ENCODE measurements around the gene CSNK1D.

CSNK1D gene

GRCh38 chr17:82311971-82312370 is 38.5 kb upstream of the CSNK1D start:
- DNase-seq (ENCODE audit: low read depth in 1 of 2, low spot score in 1 of 2): no peak

- DNase-seq (ENCODE audit: low read depth in 1 of 2, low spot score in 1 of 2): no peak
Measured at GRCh38 chr17:82310877-82311276, 37.4 kb upstream of the CSNK1D start.

- DNase-seq (ENCODE audit: low read depth in 1 of 2, low spot score in 1 of 2): no peak
Measured at GRCh38 chr17:82309656-82310570, 36.4 kb upstream of the CSNK1D start.

GRCh38 chr17:82305727-82306300 is 32.3 kb upstream of the CSNK1D start:
- no peak for DNase-seq (ENCODE audit: low read depth in 1 of 2, low spot score in 1 of 2)

- DNase-seq (ENCODE audit: low read depth in 1 of 2, low spot score in 1 of 2): no peak
Measured at GRCh38 chr17:82304826-82305726, 31.6 kb upstream of the CSNK1D start.

GRCh38 chr17:82303944-82304808 is 30.7 kb upstream of the CSNK1D start:
- DNase-seq (ENCODE audit: low read depth in 1 of 2, low spot score in 1 of 2): no peak

- no peak for DNase-seq (ENCODE audit: low read depth in 1 of 2, low spot score in 1 of 2)
Measured at GRCh38 chr17:82302991-82303943, 29.8 kb upstream of the CSNK1D start.

GRCh38 chr17:82302568-82302963 is 29.1 kb upstream of the CSNK1D start:
- no peak for DNase-seq (ENCODE audit: low read depth in 1 of 2, low spot score in 1 of 2)

GRCh38 chr17:82301916-82302567 is 28.5 kb upstream of the CSNK1D start:
- no peak for DNase-seq (ENCODE audit: low read depth in 1 of 2, low spot score in 1 of 2)

GRCh38 chr17:82301300-82301915 is 27.9 kb upstream of the CSNK1D start:
- DNase-seq (ENCODE audit: low read depth in 1 of 2, low spot score in 1 of 2): no peak

GRCh38 chr17:82300707-82301270 is 27.3 kb upstream of the CSNK1D start:
- peak in 1 of 2 donors; percentile 52 for DNase-seq (ENCODE audit: low read depth in 1 of 2, low spot score in 1 of 2)

- no peak for DNase-seq (ENCODE audit: low read depth in 1 of 2, low spot score in 1 of 2)
Measured at GRCh38 chr17:82300228-82300627, 26.7 kb upstream of the CSNK1D start.

- no peak for DNase-seq (ENCODE audit: low read depth in 1 of 2, low spot score in 1 of 2)
Measured at GRCh38 chr17:82299452-82299851, 26.0 kb upstream of the CSNK1D start.

GRCh38 chr17:82298538-82299421 is 25.3 kb upstream of the CSNK1D start:
- DNase-seq (ENCODE audit: low read depth in 1 of 2, low spot score in 1 of 2): no peak

GRCh38 chr17:82297714-82298537 is 24.4 kb upstream of the CSNK1D start:
- DNase-seq (ENCODE audit: low read depth in 1 of 2, low spot score in 1 of 2): peak; percentile 79 to 89

GRCh38 chr17:82297280-82297713 is 23.8 kb upstream of the CSNK1D start:
- DNase-seq (ENCODE audit: low read depth in 1 of 2, low spot score in 1 of 2): peak in 1 of 2 donors; percentile 79

All from activated T-helper 1 cell treated with anti-CD3 and anti-CD28 coated beads, Interleukin-2, amount 50 U/mL, for 16 hours (primary cell).